Small intestine (tissue), 7 donors: ENCODE results near the gene IMPG1. TPM values are rescaled to one million over a fixed set of nuclear protein-coding genes. Genes with fewer than 3 reads are reported as not detected.

Experiments
- DNase-seq, 2 donors: peaks; one replicate each; pipeline versions ENCODE4 v3.0.0 to v3.0.0-alpha.2; 2013
- FAIRE-seq: peaks from 2 replicates; lab custom pipeline; 2012; peaks lifted over from hg19 to GRCh38; lab: Jason Lieb, UNC
- H3K27ac ChIP-seq, 3 donors: one replicate each; pipeline ENCODE4 v1.5.1; 2013; ENCODE audit warnings: low read length in 2 of 3, mild to moderate bottlenecking in 2 of 3, control low read depth in 1 of 3, inconsistent platforms in 1 of 3, low read depth in 1 of 3, moderate library complexity in 1 of 3
- H3K27me3 ChIP-seq, 3 donors: one replicate each; pipeline ENCODE4 v1.6.1; 2013; ENCODE audit warnings: low read length in 3 of 3, inconsistent platforms in 1 of 3; ENCODE audit not compliant: control insufficient read depth in 3 of 3, insufficient read depth in 3 of 3
- H3K36me3 ChIP-seq, 3 donors: one replicate each; pipeline ENCODE4 v1.6.1; 2013; ENCODE audit warnings: low read length in 3 of 3, inconsistent platforms in 1 of 3, low read depth in 1 of 3, mild to moderate bottlenecking in 1 of 3, moderate library complexity in 1 of 3; ENCODE audit not compliant: control insufficient read depth in 3 of 3, insufficient read depth in 2 of 3
- H3K4me1 ChIP-seq, 3 donors: one replicate each; pipeline ENCODE4 v1.6.1; 2013; ENCODE audit warnings: low read length in 2 of 3, inconsistent platforms in 1 of 3, low read depth in 1 of 3, mild to moderate bottlenecking in 1 of 3, moderate library complexity in 1 of 3; ENCODE audit not compliant: control insufficient read depth in 3 of 3, insufficient read depth in 2 of 3
- H3K4me3 ChIP-seq, 3 donors: one replicate each; pipeline ENCODE4 v1.5.1; 2013; ENCODE audit warnings: low read length in 3 of 3, control low read depth in 1 of 3, inconsistent platforms in 1 of 3, low read depth in 1 of 3, mild to moderate bottlenecking in 1 of 3, moderate library complexity in 1 of 3
- H3K9me3 ChIP-seq, 2 donors: one replicate each; pipeline ENCODE4 v1.6.1; 2013; ENCODE audit warnings: low read depth in 1 of 2, low read length in 1 of 2; ENCODE audit not compliant: control insufficient read depth in 2 of 2, insufficient read depth in 1 of 2
- WGBS, 3 donors: extraction: QIAGEN DNeasy Blood & Tissue Kit; methylation state at CpG; one replicate each; pipeline ENCODE4 v1.1.7; 2013; 5-methylcytosine and 5-hydroxymethylcytosine counted together
- polyA plus RNA-seq, 4 donors: library from polyadenylated mRNA; stranded (reverse) in 3 of 4; unstranded in 1 of 4; fragments of 200-250 nt in 3 of 4; fragments of 120-200 nt in 1 of 4; gene quantifications; one replicate each; pipeline versions ENCODE4 v1.2.1 to v1.2.3, GENCODE V29; 2013
- donor health status: healthy with polysubstance abuse.
- donor health status: control.
- donor health status: control.
- donor health status: Bipolar disorder and iron deficiency.
- donor health status: healthy.

IMPG1 gene
- polyA plus RNA-seq, 4 donors: 2.3 TPM; not detected in 3

GRCh38 chr6:75941509-75941908, 131.0 kb downstream of the IMPG1 start:
- no peak for DNase-seq
- H3K36me3 ChIP-seq: no peaks in the 10 kb centered on the region
- FAIRE-seq: no peak
- H3K4me1 ChIP-seq: no peaks in the 10 kb centered on the region
- 3 to 31% (median 16%) methylated on average over 1 of the region's 1 CpG for WGBS, 3 donors
- no peak overlapping the region for H3K27ac ChIP-seq
- no peak overlapping the region for H3K4me3 ChIP-seq
- peaks cover 0 to 13% (median 2%) of the 10 kb centered on the region in 3 donors for H3K27me3 ChIP-seq
- H3K9me3 ChIP-seq: no peaks in the 10 kb centered on the region

DNA sequence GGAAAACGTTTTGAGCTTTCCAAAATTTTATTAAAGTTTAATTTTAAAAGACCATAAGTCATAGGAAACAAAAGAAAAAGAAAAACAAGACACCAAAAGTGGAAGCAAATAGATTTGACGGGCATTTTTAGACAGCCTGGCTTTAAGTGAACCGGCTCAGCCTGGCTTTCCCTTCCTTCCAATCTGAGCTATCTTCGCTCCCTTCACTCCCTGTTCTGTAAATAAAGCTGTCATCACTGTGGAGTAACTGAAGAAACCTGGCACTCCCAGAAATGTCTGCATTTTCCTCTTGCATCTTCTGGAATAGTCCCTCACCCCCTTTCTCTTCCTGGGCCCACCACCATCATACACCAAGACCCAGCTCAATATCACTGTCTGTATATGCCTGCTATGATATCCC, 131.9 kb downstream of the IMPG1 start:
- Histone ChIP-seq H3K27ac (no peak overlapping the region), H3K9me3 (no peaks in the 10 kb centered on the region), H3K36me3 (no peaks in the 10 kb centered on the region), H3K27me3 (peaks cover 0 to 16% (median 2%) of the 10 kb centered on the region in 3 donors), H3K4me1 (no peaks in the 10 kb centered on the region), H3K4me3 (no peak overlapping the region)
- FAIRE-seq (no peak), DNase-seq (no peak)
- 45 to 59% (median 50%) methylated on average over 4 of the region's 4 CpGs for WGBS, 3 donors

GRCh38 chr6:75937846-75938245, 134.6 kb downstream of the IMPG1 start:
- no peak overlapping the region for H3K27ac ChIP-seq
- WGBS, 3 donors: 63 to 77% (median 75%) methylated on average over 2 of the region's 2 CpGs
- FAIRE-seq: no peak
- peaks cover 0 to 6% (median 2%) of the 10 kb centered on the region in 3 donors for H3K4me1 ChIP-seq
- no peaks in the 10 kb centered on the region for H3K36me3 ChIP-seq
- no peak overlapping the region for H3K4me3 ChIP-seq
- peaks cover 0 to 19% (median 2%) of the 10 kb centered on the region in 3 donors for H3K27me3 ChIP-seq
- DNase-seq: no peak
- H3K9me3 ChIP-seq: no peaks in the 10 kb centered on the region

- FAIRE-seq: no peak
- no peak for DNase-seq
- no peaks in the 10 kb centered on the region for H3K9me3 ChIP-seq
- no peak overlapping the region for H3K27ac ChIP-seq
- peaks cover 0 to 6% (median 2%) of the 10 kb centered on the region in 3 donors for H3K4me1 ChIP-seq
- H3K4me3 ChIP-seq: no peak overlapping the region
- peaks cover 0 to 19% (median 2%) of the 10 kb centered on the region in 3 donors for H3K27me3 ChIP-seq
- 69 to 80% (median 78%) methylated on average over 3 of the region's 3 CpGs for WGBS, 3 donors
- no peaks in the 10 kb centered on the region for H3K36me3 ChIP-seq
Measured at GRCh38 chr6:75936682-75937081, 135.8 kb downstream of the IMPG1 start.

- Histone ChIP-seq H3K9me3 (no peaks in the 10 kb centered on the region), H3K4me1 (peaks cover 0 to 6% (median 2%) of the 10 kb centered on the region in 3 donors), H3K36me3 (no peaks in the 10 kb centered on the region), H3K27ac (no peak overlapping the region), H3K27me3 (peaks cover 0 to 19% (median 2%) of the 10 kb centered on the region in 3 donors), H3K4me3 (peak overlapping the region in 1 of 3 donors; percentile 40)
- WGBS, 3 donors: 31 to 45% (median 35%) methylated on average over 12 of the region's 12 CpGs
- FAIRE-seq (no peak), DNase-seq (no peak)
Measured at GRCh38 chr6:75935473-75935793, 137.0 kb downstream of the IMPG1 start.

DNA sequence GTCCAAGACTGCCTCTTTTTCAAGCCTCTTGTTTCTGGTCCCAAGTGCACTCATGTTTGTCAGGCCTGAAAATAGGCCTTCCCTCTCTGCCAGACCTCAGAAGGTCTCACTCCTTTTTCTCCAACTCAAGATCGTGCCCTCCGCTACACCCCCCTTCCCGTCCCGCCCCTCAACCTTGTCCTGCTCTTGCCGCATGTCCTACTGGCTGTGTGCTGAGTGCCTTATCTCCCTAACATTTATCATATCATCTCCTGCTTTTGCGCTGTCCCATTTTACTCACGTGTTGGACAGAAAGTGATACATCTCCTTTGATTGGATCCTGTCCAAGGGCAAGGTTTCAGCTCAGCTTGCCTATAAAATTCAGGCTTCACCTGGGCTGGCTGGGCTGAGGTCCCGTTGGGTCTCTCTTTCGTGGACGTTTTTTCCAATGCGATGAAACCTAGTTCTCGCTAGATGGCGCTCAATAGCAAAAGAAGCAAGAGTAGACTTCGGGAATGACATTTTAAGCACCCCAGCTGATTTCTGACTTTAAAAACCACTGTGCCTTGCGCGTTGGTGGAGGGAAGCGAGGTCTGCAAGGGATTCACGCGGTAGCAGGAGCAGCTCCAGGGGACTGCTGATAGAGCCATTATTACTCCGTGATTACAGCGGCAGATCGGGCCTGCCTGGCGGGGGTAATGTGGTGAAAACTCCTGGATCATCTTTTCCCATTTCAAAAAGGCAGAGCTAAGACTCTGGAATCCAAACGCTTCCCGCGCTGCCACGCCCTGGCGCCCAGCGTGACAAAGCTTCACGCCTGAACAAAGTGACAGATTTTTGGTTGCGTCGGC, 137.6 kb downstream of the IMPG1 start:
- H3K9me3 ChIP-seq: no peaks in the 10 kb centered on the region
- DNase-seq: peak; percentile 68 to 78
- no peak for FAIRE-seq
- H3K36me3 ChIP-seq: no peaks in the 10 kb centered on the region
- H3K27me3 ChIP-seq: peaks cover 0 to 19% (median 2%) of the 10 kb centered on the region in 3 donors
- peaks cover 0 to 6% (median 2%) of the 10 kb centered on the region in 3 donors for H3K4me1 ChIP-seq
- no peak overlapping the region for H3K27ac ChIP-seq
- WGBS, 3 donors: 2 to 4% (median 4%) methylated on average over 32 of the region's 32 CpGs
- H3K4me3 ChIP-seq: peak overlapping the region in 2 of 3 donors; percentile 24 to 40

DNA sequence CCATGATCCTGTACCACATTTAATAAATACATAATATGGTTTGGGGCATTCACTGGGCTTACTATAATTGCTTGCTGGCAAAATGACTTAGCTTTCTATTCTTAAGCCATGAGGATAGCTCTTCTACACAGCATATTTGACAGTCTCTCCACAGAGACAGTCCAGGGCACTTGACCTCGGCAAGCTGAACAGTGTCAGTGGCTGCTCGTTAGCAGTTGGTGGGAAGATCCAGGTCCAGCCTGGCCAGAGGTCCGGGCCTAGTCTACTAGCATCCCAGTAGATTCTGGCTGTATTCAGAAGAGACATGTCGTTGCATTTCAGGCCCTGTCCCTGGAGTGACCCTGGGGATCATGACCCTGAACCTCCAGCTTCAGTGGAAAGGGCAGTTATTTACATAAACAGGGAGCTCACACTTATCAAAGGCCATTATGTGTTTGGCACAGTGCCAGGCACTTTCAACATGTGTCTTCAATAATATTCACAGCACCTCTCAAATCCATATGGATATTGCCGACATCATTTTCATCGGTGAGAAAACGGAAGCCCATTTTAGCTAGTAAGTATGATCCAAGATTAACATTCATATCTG, 139.0 kb downstream of the IMPG1 start:
- H3K36me3 ChIP-seq: no peaks in the 10 kb centered on the region
- H3K4me1 ChIP-seq: peaks cover 0 to 6% (median 2%) of the 10 kb centered on the region in 3 donors
- no peak overlapping the region for H3K27ac ChIP-seq
- FAIRE-seq (no peak), DNase-seq (no peak)
- H3K27me3 ChIP-seq: peaks cover 0 to 19% (median 2%) of the 10 kb centered on the region in 3 donors
- 69 to 76% (median 75%) methylated on average over 7 of the region's 7 CpGs for WGBS, 3 donors
- H3K9me3 ChIP-seq: no peaks in the 10 kb centered on the region
- no peak overlapping the region for H3K4me3 ChIP-seq

GRCh38 chr6:75932067-75932466, 140.4 kb downstream of the IMPG1 start:
- Histone ChIP-seq H3K4me3 (no peak overlapping the region), H3K36me3 (no peaks in the 10 kb centered on the region), H3K9me3 (no peaks in the 10 kb centered on the region), H3K27me3 (peaks cover 0 to 19% (median 2%) of the 10 kb centered on the region in 3 donors), H3K27ac (no peak overlapping the region), H3K4me1 (peaks cover 0 to 6% (median 2%) of the 10 kb centered on the region in 3 donors)
- 20 to 54% (median 40%) methylated on average over 5 of the region's 5 CpGs for WGBS, 3 donors
- peak; percentile 23 to 37 for DNase-seq
- FAIRE-seq: no peak
